ENCODE results near the gene CDC42EP1. TPM values are rescaled to one million over a fixed set of nuclear protein-coding genes. Genes with fewer than 3 reads are reported as not detected.
"Not testable (repeated sequence)": the region's sequence is repeated elsewhere in the genome, so short reads cannot be mapped to it uniquely, and the experiment has no call there.

CDC42EP1 gene
- total RNA-seq, 1 donor from 2014 or later: 52.6 TPM

- no peaks in the 10 kb centered on the region for H3K36me3 Mint-ChIP-seq (ENCODE audit: insufficient read depth)
- peak; percentile 19 for TF ChIP-seq CTCF (IDR thresholded peaks at IDR 0.05; ENCODE audit: unreplicated experiment)
- no peaks in the 10 kb centered on the region for H3K27me3 Mint-ChIP-seq
- no peak overlapping the region for H3K27ac Mint-ChIP-seq
- DNase-seq (ENCODE audit: low spot score, unreplicated experiment): no peak
- H3K9me3 Mint-ChIP-seq (ENCODE audit: low read depth): no peaks in the 10 kb centered on the region
- H3K4me1 Mint-ChIP-seq (ENCODE audit: low read depth): peaks cover 42% of the 10 kb centered on the region
- H3K4me3 Mint-ChIP-seq (ENCODE audit: low read depth): no peak overlapping the region
Measured at GRCh38 chr22:37549704-37550059, 10.6 kb upstream of the CDC42EP1 start.

GRCh38 chr22:37550921-37551320, 9.4 kb upstream of the CDC42EP1 start:
- not testable (repeated sequence) for H3K36me3 Mint-ChIP-seq (ENCODE audit: insufficient read depth); H3K4me3 Mint-ChIP-seq (ENCODE audit: low read depth); DNase-seq (ENCODE audit: low spot score, unreplicated experiment); H3K27me3 Mint-ChIP-seq; H3K9me3 Mint-ChIP-seq (ENCODE audit: low read depth)
- H3K4me1 Mint-ChIP-seq (ENCODE audit: low read depth): peaks cover 35% of the 10 kb centered on the region
- H3K27ac Mint-ChIP-seq: peak overlapping the region; percentile 20

GRCh38 chr22:37551981-37552380, 8.3 kb upstream of the CDC42EP1 start:
- H3K27me3 Mint-ChIP-seq: no peaks in the 10 kb centered on the region
- no peak for TF ChIP-seq CTCF (IDR thresholded peaks at IDR 0.05; ENCODE audit: unreplicated experiment)
- H3K4me1 Mint-ChIP-seq (ENCODE audit: low read depth): peaks cover 36% of the 10 kb centered on the region
- no peak for DNase-seq (ENCODE audit: low spot score, unreplicated experiment)
- H3K9me3 Mint-ChIP-seq (ENCODE audit: low read depth): no peaks in the 10 kb centered on the region
- no peaks in the 10 kb centered on the region for H3K36me3 Mint-ChIP-seq (ENCODE audit: insufficient read depth)
- H3K4me3 Mint-ChIP-seq (ENCODE audit: low read depth): no peak overlapping the region
- peak overlapping the region; percentile 79 for H3K27ac Mint-ChIP-seq

GRCh38 chr22:37552524-37553163, 7.6 kb upstream of the CDC42EP1 start:
- no peak overlapping the region for H3K4me3 Mint-ChIP-seq (ENCODE audit: low read depth)
- no peak for TF ChIP-seq CTCF (IDR thresholded peaks at IDR 0.05; ENCODE audit: unreplicated experiment)
- peaks cover 38% of the 10 kb centered on the region for H3K4me1 Mint-ChIP-seq (ENCODE audit: low read depth)
- H3K27me3 Mint-ChIP-seq: no peaks in the 10 kb centered on the region
- no peaks in the 10 kb centered on the region for H3K36me3 Mint-ChIP-seq (ENCODE audit: insufficient read depth)
- peak overlapping the region; percentile 79 for H3K27ac Mint-ChIP-seq
- no peaks in the 10 kb centered on the region for H3K9me3 Mint-ChIP-seq (ENCODE audit: low read depth)
- DNase-seq (ENCODE audit: low spot score, unreplicated experiment): no peak

- TF ChIP-seq CTCF (IDR thresholded peaks at IDR 0.05; ENCODE audit: unreplicated experiment): no peak
- no peaks in the 10 kb centered on the region for H3K27me3 Mint-ChIP-seq
- H3K9me3 Mint-ChIP-seq (ENCODE audit: low read depth): no peaks in the 10 kb centered on the region
- H3K36me3 Mint-ChIP-seq (ENCODE audit: insufficient read depth): no peaks in the 10 kb centered on the region
- H3K4me3 Mint-ChIP-seq (ENCODE audit: low read depth): no peak overlapping the region
- peaks cover 42% of the 10 kb centered on the region for H3K4me1 Mint-ChIP-seq (ENCODE audit: low read depth)
- no peak for DNase-seq (ENCODE audit: low spot score, unreplicated experiment)
- peak overlapping the region; percentile 26 for H3K27ac Mint-ChIP-seq
Measured at GRCh38 chr22:37553725-37554124, 6.6 kb upstream of the CDC42EP1 start.

- DNase-seq (ENCODE audit: low spot score, unreplicated experiment): no peak
- TF ChIP-seq CTCF (IDR thresholded peaks at IDR 0.05; ENCODE audit: unreplicated experiment): no peak
- Mint-ChIP-seq H3K4me1 (ENCODE audit: low read depth) (peaks cover 40% of the 10 kb centered on the region), H3K36me3 (ENCODE audit: insufficient read depth) (no peaks in the 10 kb centered on the region), H3K27me3 (no peaks in the 10 kb centered on the region), H3K9me3 (ENCODE audit: low read depth) (no peaks in the 10 kb centered on the region), H3K4me3 (ENCODE audit: low read depth) (no peak overlapping the region), H3K27ac (no peak overlapping the region)
Measured at GRCh38 chr22:37555029-37555428, 5.3 kb upstream of the CDC42EP1 start.

All from progenitor cell of endocrine pancreas (in vitro differentiated cells).